GM12874 (cell line): ENCODE measurements around the gene ADCY1.
A peak's percentile ranks its signal among the peaks of the same experiment; 100 is the strongest.

Experiments used
- CTCF ChIP-seq: IDR thresholded peaks from 2 replicates; pipeline ENCODE4 v1.5.1; 2011; ENCODE audit warnings: low read depth, mild to moderate bottlenecking, control low read depth, low read length, moderate library complexity; ENCODE audit not compliant: insufficient read depth

ADCY1 gene

GRCh38 chr7:45579391-45579801 is 5.2 kb downstream of the ADCY1 start:
- TF ChIP-seq CTCF: no peak

- peak; percentile 40 for TF ChIP-seq CTCF
Measured at GRCh38 chr7:45580053-45580872, 6.1 kb downstream of the ADCY1 start.

GRCh38 chr7:45581271-45581780 is 7.2 kb downstream of the ADCY1 start:
- no peak for TF ChIP-seq CTCF

GRCh38 chr7:45582136-45582749 is 8.1 kb downstream of the ADCY1 start:
- TF ChIP-seq CTCF: no peak

GRCh38 chr7:45582868-45583277 is 8.7 kb downstream of the ADCY1 start:
- no peak for TF ChIP-seq CTCF

- no peak for TF ChIP-seq CTCF
Measured at GRCh38 chr7:45583296-45583695, 9.1 kb downstream of the ADCY1 start.
